GM21576 (cell line): ENCODE results near the gene GDPD4.

Source experiments
- ATAC-seq: cut with Tn5 transposase; IDR thresholded peaks from one replicate; pipeline ENCODE4 v1.9.1; 2021; ENCODE audit warnings: mild to moderate bottlenecking, moderate library complexity; ENCODE audit not compliant: unreplicated experiment

The GDPD4 gene, protein sequence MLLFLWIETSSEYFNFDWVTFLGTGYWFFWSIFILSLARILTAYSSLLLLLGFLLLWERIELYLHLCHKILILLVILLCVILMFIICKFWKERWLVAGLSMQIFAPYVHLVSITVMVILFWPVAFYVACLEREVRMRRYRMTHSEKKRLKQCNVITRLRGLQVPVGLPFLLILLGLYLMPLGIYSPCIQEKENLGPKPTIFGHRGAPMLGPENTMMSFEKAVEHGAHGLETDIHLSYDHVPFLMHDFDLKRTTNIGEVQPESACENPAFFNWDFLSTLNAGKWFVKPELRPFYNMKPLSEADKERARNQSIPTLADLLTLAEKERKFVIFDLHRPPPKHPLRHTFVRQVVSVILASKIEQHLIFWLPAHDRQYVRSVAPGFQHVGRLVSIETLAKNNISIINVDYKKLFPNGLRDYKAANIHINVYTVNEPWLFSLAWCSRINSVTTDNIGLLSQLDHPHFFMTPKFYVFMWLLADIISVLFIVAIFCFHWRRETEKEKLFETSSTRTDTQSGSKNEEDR

DNA sequence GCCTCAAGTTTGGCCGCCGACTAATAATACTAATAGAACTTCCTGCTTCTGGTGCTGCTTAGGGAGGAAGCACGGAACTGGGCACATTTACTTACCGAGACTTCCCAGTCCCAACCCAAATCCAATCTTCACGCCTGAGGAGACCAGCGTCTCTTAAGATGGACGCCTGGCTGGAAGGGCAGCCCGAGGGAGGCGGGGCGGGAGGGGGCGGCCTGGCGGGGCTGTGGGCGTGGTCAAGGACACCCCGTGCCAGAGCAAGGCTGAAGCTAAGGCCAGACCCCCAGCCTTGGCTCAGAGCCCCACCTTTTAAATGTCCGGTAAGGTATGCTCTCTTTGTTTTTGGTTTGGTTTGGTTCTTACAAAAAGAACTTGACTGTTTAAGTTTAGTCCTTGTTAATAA is at the start of gene GDPD4:
GDPD4 (minus strand) TSS at position 177 of the 400 bp plus-strand sequence. CDS start 16,549 bp downstream, outside the sequence.
- no peak for ATAC-seq

DNA sequence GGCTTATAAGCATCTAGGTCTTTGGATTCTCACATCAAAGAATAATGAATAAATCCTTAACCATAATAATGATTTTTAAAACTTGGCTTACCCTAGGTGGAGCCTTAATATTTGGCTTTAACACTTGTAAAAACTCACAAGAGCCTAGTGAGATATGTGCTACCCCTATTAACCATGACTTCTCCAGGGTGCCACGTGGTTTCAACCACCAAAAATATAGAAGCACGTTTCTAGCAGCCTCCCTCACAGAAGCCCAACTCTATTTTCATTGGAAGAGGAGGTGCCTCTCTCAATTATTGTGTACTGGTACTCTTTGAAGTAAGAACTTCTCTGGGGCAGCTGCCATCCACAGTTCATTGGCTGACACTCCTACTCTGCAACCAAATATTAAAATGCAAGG is 46.5 kb upstream of the GDPD4 start:
- no peak for ATAC-seq

DNA sequence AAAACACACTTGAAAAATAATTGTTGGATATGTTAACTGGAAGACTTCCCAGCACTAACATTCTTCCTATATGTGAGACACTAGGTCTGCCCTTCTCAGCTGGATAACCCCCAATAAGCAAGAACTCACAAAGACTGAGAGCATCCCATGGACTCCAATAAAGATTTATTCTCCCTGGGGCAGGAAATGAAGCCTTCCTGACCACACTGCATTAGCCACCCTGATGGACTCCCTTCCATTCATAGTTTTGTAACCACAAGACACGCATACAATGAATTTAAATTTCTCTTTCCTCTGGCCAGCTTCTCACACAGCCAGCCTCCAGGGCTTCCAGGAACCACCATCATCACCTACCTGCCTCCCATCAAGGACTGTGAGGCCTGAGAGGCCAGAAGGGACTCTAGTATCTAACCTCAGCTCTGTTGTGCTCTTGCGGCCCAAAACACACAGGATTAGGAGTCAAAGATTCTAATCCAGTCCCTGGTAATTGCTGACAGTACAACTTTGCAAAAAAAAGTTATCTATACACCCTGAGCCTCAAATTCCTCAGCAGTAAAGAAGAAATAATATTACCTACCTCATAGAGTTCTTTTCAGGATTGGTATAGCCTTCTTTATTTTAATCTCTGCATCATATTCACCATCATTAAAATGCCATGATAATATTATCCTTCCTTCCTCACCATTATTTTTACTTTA is 45.6 kb upstream of the GDPD4 start:
- ATAC-seq, result no peak

DNA sequence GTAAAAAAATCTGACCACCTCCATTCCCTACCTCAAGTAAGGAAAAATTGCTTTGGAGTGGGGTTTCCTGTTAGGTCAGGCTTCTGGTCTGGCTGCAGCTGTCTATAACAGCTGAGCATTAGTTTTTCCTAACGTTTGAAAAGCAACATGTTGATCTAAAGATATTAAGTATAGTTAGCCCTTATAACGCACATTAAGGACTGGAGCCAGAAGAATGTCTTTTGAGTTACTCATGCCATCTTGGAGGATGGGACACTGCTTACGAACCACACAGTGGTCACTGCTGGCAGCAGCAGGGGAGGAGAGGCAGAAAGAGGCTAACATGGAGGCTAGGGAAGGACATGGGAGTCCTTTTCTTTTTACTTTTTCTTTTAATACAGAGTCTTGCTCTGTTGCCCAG is 44.1 kb upstream of the GDPD4 start:
- ATAC-seq, result no peak

DNA sequence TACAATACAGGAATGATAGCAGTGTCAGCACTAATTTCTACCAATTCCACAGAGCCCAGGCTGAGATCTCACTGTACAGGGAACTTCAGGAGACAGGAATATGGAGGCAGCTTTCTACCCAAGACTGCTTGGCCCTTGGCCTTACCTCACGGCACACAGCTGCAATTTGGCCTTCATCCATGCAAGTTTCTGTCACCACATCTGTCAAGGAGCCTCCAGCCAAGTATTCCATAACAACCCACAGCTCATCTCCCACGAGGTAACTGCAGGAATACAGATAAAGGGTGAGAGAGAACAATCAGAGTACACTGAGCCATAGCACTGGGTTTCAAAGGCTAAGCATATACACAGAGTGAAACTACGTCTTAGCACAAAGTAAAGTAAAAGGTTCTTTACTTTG is 39.0 kb upstream of the GDPD4 start:
- no peak for ATAC-seq

DNA sequence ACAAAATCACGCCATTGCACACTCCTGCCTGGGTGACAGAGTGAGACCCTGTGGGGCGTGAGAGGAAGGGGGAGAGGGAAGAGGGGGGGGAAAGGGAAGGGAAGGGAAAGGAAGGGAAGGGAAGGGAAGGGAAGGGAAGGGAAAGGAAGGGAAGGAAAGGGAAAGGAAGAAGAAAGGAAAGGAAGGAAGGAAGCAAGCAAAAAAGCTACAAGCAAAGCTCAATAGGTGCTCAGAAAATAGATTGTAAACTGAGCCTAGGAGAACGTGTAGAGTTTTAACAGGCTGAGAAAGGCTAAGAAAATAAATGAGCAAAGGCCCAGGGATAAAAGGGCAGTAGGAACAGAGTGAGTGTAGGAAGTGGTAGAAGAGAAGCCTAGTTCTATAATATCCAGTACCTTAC is 30.8 kb upstream of the GDPD4 start:
- ATAC-seq, result no peak

DNA sequence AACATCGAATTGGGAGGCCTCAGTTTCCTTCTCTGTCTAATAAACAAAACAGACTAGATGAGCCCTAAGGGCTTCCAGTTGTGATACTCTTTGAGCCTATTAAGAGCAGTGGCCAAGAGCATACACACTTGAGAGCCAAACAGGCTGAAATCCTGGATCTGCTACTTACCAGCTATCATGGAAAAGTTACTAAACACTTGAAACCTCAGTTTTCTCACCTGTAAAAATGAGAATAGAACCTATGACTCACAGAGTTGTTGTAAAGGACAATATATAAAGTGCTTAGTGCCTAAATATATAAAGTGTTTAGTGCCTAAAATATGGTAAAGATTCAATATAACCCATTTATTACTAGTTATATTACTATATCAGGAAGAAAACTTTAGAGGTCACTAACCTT is 23.7 kb upstream of the GDPD4 start:
- ATAC-seq, result no peak

DNA sequence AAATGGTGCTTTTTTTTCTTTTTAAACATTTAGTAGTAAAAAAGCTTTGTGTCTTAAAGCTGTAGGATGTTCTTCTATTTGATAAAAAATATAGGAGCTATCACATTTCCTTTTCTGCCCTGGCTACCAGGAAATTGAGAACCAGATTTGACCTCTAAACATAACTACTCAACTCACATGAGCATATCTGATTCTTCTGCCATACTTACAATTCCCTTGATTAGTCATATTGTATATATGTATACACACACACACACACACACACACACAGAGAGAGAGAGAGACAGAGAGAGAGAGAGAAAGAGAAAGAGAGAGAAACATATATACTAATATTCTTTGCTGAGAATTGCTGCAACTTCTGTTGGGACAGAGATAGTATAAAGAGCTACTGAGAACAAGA is 23.0 kb upstream of the GDPD4 start:
- ATAC-seq, result no peak

DNA sequence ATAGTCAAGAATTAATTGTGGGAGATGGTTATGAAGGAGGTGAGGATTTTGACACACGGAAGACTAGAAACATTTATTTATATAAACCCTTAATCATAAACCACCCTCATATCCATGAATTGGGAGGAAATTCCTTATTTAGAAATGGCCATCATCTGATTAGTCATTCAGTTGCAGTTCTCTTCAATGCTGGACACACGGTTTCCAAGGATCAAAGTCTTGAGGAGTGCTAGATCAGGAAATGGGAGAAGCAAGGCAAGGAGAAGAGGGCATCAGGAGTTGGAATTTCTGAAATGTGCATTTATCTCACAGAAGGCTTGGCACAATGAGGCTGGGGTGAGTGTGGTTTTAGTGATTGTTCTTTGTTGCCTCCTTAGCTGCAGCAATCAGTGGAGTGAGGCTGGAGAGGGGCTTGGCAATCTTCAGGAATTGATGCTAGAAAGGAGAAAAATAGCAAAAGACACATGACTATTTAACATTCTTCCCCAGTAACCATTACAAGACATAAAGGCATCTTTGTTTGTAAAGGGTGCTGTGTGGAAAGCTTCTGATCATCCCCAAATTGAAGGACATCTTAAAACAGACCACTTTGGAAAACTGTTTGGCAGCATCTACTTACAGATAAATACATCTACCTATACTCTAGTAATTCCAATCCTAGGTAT is 21.6 kb upstream of the GDPD4 start:
- ATAC-seq, result no peak

DNA sequence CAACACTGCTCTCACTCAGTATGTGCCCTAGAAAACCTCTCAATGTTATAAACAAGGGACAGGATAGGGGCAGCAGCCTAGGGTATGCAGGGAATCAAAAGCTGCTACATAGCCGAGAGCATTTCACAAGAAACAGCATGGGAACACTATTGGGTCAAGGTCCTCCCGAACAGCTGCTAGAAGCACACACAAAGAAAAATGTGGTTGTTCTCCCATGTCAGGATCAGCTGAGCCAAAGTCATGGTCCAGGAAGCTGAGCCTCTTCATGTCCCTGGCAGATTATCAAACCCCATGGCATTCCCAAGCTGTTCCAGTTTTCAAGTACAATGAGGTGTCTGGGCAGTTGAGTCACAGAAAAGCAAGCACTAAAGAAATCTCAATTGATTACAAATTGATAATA is 21.0 kb upstream of the GDPD4 start:
- no peak for ATAC-seq

DNA sequence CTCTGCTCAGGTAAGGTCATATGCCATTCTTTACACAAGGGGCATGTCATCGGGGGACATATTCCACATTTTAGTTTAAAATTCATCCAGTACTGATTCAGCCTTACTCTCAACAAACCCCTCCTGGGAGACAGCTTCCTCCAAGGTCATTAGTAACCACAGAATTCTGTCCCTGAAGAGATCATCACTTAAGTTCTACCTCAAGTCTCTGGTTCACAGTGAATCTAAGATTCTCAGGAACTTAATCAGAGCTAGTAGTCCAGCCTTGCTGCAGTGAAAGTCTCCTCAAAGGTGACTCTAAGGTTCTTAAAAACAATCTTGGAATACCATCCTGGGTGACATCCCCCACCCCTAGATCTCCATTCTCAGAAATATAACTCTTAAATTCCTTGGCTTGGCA is 18.9 kb upstream of the GDPD4 start:
- ATAC-seq, result no peak

DNA sequence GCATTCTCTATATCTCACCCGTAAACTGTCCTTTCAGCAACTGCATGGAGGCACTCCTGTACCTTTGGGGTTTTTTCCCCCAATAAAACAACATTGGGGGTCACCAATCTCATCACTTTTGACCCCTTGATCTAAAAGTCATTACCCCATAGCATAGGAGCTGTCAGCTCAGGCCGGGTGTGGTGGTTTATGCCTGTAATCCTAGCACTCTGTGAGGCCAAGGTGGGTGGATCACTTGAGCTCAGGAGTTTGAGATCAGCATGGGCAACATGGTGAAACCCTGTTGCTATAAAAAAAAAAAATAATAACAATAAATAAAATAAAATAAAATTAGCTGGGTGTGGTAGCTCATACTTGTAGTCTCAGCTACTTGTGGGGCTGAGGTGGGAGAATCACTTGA is 17.1 kb upstream of the GDPD4 start:
- no peak for ATAC-seq

DNA sequence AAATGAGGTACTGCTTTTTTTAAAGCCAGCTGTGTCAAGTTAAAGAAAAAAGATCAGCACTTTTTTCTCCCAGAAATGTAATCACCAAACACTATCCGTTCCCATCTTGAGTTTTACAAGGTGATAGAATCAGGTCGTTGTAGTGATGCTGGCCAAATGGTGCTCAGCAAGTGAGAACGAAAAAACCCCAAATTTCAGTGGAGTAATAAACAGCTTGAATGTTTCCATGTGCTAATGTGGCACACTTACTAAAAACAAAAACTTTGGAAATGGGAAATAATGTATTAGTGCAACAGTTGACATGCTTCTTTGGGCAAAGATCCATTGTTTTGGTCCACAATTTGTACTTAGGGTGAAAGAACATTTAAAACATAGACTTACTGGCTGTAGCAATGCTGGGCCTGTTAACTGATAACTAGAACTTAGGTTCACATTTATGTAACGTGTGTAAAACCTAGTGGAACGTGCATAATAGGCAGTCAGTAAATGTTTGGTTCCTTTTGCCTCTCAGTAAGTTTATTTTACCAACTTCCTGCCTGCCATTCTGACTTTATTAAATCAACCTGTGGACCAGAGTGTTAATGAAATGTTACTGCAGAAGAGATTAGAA is 15.4 kb upstream of the GDPD4 start:
- no peak for ATAC-seq

DNA sequence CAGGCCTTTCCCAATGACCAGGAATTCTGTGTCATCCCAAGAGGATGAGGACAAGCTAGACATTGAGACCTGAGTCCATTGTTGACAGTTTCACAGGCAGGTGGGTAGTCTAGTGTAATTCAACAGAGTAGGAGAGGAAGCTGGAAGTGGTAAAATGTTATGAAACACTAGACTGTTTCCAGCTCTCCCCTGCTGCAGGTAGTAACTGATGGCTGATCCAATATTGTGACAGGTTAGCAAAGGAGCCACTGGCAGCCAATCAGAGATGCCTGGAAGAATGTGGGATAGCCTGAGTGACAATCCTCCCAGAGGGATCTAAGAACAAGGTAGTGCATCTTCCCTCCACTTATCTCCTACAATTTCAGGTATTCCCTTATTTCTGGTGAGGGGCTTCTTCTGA is 10.6 kb upstream of the GDPD4 start:
- ATAC-seq, result no peak

DNA sequence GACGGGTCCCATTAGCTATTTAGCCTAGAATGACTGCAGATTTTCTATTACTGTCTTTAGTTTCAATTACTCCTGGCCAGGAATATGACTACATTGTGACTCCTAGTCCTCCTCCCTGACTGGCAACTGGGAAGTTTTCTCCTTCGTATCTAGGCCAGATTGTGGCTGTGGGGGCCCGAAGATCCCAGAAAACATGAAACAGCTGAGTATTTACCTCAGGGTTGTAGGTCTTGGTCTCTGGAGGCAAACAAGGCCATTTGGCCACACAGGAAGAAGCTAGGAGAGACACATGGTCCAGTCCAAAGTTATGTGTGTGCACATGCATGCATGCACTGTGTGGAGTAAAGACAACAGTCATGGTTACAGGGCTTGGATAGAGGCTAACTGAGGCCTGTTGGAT is 10.2 kb upstream of the GDPD4 start:
- no peak for ATAC-seq

DNA sequence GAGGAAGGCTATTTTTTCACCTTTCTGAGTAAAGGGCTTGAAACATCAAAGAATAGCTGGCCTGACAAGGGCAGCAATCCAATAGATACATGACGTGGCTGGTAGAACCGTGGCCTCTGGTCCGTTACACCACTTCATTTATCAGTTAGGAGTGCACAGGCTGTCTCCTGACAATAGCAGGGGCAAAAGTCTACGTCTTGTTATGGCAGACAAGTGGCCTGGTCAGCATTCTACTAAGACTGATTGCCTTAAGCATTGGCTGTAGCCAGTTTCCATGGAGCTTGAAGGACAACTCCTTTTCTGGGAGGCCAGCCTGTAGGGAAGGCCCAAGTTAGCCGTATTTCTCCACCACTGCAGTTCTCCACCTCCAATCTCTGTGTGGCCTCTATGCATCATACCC is 9.2 kb upstream of the GDPD4 start:
- no peak for ATAC-seq

DNA sequence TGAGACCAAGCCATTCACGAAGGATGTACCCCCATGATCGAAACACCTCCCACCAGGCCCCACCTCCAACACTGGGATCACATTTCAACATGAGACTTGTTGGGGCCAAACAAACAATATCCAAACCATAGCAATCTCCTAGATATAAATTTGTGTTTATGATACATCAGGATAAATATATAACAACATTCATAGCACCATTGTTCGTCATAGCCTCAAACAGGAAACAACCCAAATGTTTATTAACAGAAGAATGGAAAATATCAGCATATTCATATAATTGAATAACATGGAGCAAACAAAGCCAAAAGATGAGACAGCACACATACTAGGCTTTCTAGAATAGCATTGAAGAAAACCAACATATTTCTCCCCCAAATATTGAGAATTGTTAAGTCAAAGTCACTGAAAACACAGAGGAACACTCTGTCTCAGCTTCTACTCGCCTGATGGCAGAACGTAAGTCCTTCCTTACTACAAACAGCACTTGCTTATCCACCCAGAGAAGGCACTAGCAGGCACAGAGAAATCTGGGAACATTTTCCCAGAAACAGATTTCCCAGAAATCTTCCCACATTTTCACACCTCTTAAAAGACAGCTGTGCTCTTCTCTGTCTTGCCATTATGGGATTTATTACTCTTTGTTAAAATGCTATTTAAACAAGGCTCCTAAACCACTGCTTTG is 8.1 kb upstream of the GDPD4 start:
- no peak for ATAC-seq

DNA sequence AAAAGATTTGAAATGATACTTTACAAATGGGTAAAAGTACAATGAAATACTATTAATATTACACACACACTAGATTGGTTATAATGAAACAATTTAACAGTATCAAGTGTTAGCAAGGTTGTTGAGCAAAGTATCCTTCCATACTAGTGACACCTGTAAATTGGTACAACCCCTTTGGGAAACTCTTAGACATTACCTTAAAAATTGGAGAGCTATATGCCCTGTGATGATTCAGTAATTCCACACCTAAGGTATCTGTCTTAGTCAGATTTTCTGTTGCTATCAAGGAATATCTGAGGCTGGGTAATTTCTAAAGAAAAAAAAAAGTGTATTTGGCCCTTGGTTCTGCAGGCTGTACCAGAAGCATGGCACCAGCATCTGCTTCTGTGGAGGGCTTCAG is 7.4 kb upstream of the GDPD4 start:
- ATAC-seq, result no peak

DNA sequence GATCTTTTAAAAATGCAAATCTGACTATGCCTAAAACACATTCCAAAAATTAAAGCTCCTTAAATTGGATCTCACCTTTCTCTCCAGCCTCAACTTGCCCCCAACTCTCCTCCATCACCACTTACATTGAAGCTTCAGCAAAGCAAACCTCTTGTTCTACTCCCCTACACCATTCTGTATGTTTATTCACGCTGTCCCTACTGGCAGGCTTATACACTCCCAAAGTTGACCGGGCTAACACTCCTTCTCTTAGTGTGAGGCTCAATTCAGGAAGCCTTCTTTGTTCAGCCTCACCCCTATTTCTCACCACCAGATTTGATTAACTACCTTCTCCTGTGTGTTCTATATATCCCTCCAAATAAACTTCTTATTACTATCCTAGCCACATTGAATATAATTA is 1.8 kb upstream of the GDPD4 start:
- no peak for ATAC-seq

DNA sequence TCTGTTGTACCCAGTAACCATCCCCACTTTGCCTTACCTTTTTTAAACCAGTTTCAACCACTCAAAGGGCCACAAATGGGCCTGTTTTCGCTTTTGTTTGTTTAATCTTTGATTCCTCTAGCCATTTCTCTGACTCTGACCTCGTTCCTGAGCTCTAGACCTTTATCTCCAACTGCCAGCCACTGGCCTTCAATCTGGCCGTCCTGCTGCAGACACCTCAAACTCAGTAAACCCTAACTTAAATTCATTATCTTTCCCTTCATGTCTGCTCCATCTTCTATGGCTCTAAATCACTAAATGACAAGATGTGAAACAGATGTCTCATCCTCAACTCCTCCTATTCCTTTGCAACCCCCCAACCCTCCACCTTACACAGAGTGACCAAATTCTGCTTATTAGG is 1.3 kb upstream of the GDPD4 start:
- ATAC-seq, result no peak

DNA sequence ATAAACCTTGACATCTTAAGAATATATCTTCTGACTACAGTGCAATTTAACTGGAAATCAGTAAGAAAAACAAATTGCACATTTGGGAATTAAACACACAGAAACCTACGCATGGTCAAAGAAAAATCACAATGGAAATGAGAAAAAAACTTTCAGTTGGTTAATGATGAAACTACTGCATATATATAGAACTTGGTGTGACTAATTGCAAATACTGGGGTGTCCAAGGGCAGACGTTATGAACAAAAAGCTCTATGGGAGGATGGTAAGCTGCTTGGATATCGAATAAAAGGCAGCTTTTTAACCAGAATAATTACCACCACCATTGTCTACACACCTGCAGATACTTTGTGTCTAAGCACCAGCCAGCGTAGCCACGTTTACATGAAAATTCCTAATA is 791 bp downstream of the GDPD4 start:
- ATAC-seq, result no peak
